Dermis microvascular lymphatic vessel endothelial cell (primary cell): ENCODE data around the gene PPP1R13B. TPM values are rescaled to one million over a fixed set of nuclear protein-coding genes. Genes with fewer than 3 reads are reported as not detected.
"Not testable (repeated sequence)": the region's sequence is repeated elsewhere in the genome, so short reads cannot be mapped to it uniquely, and the experiment has no call there.

Source experiments
- DNase-seq, 2 donors: peaks; one replicate each; pipeline versions ENCODE4 v3.0.0 to v3.0.0-alpha.2; 2010; ENCODE audit warnings: low read depth in 2 of 2
- total RNA-seq: library from RNA; depleted of rRNA; stranded (reverse); fragments of >200 nt; gene quantifications from 2 replicates; pipeline ENCODE4 v1.2.1, GENCODE V29; 2014

Gene PPP1R13B
- total RNA-seq, 1 donor from 2014 or later, result 9.1 TPM

DNA sequence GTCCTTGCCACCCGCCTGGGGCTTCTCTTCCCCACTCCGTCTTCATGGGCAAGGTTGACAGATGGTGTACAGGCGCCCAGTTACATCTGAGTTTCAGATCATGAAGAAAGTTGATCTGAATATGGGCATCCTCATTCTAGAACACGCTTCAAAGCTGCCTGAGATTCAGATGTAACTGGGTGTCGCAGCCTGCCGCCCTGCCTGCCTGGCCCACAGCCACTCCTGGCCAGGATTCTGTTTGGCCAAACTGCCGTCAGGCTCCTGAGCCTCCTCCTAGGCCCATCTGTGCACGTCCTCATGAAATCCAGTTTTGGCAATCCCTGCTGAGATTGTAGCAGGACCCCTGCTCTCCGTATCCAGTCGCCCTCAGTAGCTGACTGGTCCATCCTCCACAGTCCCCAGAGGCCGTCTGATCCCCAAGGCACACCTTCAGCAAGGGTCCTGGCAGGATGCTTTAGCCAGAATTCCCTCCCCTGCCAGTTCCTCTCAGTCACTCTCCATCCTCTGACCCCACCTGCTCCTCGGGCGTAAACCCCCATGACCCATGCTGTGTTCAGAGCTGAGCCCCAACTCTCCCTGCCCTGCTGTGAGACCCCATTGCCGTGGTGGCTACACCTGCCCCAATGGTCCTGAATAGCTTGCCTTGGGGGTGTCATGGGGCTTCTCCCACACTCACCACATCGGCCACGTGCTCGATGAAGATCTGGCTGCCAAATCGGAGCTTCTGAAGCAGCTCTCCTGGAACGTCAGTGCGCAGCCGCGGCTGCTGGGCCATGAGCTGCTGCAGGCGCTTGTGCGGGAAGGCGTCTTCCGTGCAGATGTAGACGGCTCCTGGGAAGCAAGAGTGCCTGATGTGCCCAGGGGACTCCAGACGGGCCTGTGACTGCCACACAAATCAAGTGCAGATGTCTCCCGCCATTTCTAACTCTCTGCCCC, 144.6 kb downstream of the PPP1R13B start:
- no peak for DNase-seq

GRCh38 chr14:103702095-103702494, 145.3 kb downstream of the PPP1R13B start:
- no peak for DNase-seq

GRCh38 chr14:103700753-103701490, 146.5 kb downstream of the PPP1R13B start:
- no peak for DNase-seq

DNA sequence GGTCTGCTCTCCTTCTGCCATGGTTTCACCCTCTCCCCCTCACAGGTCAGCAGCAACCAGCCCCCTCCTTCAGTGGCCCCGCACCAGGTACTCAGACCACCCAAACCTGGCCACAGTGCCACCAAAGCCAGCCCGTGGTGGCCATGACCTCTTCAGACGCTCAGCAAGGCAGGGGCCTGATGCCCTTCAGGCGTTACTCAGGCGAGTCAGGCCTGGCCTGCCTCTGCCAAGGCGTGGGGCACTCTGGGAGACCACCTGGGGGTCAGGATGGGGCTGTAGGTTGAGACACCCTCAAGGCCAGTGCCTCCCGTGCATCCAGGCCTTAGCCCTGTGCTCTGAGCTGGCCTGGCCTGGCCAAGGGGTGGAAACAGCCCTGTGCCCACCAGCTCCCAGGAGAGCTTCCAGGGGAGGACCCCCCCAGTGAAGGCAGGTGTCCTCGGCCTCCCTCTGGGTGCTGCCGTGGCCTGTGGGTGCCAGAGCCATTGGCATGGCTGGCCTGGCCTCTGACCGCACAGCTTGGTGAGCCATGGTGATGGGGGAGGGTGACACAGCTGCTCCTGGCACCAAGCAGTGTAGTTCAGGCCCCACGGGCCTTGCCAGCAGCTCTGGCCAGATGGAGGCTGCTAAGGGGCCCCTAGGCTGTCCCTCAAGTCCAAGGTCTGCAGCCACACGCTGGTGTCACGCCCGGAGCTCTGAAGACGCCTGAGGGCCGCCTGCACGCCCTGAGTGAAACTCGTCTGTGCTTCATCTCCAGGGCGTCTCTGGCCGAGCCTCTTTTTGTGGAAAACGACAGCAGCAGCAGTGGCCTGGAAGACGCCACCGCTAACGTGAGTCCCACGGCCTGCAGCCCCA, 147.2 kb downstream of the PPP1R13B start:
- no peak for DNase-seq

DNA sequence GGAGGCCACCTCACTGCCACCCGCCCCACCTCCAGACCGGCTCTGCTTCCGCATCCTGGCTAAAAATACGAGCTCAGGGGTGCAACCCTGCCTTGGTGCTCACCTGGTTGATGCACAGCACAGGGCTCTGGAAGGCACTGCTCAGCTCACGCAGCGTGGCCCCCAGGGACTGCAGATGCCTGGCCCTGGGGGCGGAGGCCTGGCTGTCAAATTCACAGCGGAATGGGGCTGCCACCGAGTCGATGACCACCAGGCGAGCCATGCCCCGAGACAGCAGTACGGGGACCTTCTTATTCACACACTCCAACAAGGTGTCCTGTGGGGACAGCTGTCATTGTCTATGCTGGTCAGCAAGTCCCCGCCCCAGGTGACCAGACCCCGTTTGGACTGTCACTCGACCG, 148.1 kb downstream of the PPP1R13B start:
- DNase-seq, result no peak

GRCh38 chr14:103698380-103699260, 148.8 kb downstream of the PPP1R13B start:
- no peak for DNase-seq

- no peak for DNase-seq
Observed at GRCh38 chr14:103697603-103698379, 149.6 kb downstream of the PPP1R13B start.

DNA sequence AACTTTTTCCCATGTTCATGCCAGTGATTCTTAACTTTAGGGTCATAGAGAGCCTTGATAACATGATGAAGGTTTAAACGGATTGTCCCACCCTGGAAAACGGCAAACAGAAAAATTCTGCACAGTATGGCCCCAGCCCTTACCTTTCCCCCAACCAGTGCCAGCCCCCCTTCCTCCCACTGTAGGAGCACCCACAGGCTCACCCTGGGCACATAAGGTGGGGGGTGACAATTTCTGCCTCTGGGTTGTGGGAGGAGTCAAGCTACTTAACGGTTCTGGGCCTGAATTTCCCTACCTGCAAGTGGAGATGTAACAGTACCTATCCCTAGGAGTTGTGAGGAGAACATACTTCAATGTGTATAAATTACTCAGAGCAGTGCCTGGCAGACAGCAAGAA, 150.2 kb downstream of the PPP1R13B start:
- DNase-seq, result no peak

GRCh38 chr14:103696466-103697071, 150.8 kb downstream of the PPP1R13B start:
- DNase-seq, result peak in 1 of 2 donors; percentile 57

GRCh38 chr14:103696070-103696402, 151.3 kb downstream of the PPP1R13B start:
- DNase-seq, result no peak

DNA sequence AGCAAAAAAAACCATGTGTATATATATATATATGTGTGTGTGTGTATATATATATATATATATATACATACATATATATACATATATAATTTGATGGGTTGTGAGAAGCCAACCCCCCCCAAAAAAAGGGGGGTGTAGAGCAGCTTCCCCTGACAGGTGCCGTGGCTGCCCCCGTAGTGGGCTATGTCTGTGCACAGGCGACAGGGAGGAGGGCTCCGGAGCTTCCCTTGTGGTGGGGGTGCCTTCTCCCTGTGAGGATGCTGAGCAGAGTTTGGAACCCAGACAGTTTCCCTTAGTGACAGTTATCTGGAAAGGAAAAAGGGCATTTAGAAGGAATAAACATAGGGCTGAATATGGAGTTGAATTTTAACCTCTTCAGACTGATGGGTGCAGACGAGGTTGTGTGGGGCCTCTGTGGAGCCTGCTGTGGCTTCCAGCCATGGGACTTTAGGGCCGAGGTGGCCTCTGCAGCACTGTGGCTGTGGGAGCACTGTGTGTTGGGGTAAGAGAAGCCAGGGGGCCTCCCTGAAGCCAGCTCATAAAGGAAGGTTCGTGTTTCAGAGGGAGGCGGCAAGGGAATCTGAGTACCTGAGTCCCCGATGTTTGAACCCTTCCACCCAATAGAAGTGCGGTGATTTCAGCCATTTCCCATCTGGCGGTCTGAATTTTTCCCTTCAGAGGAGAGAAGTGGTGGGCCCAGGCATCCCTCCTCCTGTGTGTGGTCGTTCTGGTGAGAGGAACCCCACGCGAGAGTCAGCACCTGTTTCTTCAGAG, 151.9 kb downstream of the PPP1R13B start:
- DNase-seq, result no peak

DNA sequence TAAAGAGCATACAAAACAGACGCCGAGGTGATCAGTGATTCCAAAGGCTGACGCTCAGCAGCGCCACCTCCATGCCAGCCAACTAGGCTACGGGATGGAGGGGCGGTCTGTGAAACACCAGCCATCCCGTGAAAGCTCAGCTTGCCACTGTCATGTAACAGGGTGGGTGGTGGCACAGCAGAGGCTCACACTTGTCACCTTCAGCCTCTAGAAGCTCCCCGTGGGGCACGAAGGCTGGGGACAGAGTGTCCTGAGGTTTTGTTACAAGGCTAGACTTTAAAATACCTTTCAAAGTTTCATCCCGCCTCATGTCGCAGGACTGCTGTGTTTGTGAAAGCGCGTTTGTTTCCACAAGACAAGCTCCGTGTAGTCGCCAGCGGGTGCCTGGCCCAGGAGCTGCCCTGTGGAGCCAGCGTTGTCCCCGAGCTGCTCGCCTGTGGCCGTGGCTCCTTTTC, 152.8 kb downstream of the PPP1R13B start:
- DNase-seq, result no peak

DNA sequence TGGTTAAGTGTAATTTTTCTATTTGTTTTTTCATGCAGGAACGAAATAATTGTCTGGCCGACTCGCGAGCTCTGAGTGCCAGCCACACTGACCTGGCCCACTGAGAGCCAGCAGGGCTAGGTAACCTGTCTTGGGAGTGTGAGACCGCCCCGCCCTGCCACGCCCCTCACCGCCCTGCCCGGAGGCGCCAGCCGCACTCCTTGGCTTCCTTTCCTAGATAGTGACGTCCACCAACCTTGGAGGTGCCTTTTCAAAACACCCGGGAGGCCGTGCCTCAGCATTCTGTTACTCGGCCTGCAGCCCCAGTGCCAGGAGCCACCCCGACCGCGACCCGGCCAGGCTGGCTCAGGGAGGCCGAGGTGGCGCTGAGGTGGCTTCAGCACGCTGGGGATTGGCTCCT, 153.9 kb downstream of the PPP1R13B start:
- no peak for DNase-seq

DNA sequence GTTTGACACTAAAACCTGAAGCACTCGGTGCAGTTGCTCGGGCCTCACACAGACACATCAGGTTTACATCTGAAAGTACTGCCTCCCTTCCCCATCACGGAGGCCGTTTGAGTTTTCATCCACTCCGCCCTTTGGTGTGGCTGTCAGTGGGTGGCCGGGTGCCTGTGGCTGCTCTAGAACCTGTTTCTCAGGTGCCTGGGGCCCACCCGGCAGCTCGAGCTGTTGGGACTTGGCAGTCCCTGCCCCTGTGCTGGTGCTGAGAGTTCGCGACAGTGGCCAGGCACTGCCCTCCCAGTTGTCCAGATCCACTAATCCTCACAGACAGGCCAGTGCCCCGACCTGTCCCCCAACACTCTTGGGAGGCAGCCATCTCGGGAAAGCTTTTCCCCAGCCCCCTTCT, 154.5 kb downstream of the PPP1R13B start:
- no peak for DNase-seq

- no peak for DNase-seq
Observed at GRCh38 chr14:103692159-103692558, 155.2 kb downstream of the PPP1R13B start.

GRCh38 chr14:103691655-103692054, 155.7 kb downstream of the PPP1R13B start:
- DNase-seq, result not testable (repeated sequence)

- DNase-seq, result no peak
Observed at GRCh38 chr14:103690332-103690731, 157.0 kb downstream of the PPP1R13B start.
